Choroid plexus epithelial cell (primary cell): ENCODE data around the gene SZRD1.
"Not testable (repeated sequence)": the region's sequence is repeated elsewhere in the genome, so short reads cannot be mapped to it uniquely, and the experiment has no call there.

Experiments
- DNase-seq: peaks from one replicate; pipeline ENCODE4 v3.0.0-alpha.2; 2010; ENCODE audit warnings: low read depth
- H3K4me3 ChIP-seq: 2 replicates; pipeline ENCODE4 v1.5.1; 2011; ENCODE audit warnings: low read depth, mild to moderate bottlenecking, control low read depth, low read length, moderate library complexity
- CTCF ChIP-seq: conservative IDR thresholded peaks from 2 replicates; pipeline ENCODE4 v1.5.1; 2011; ENCODE audit warnings: low read depth, mild to moderate bottlenecking, control low read depth, inconsistent platforms, low read length, moderate library complexity

SZRD1 gene

GRCh38 chr1:16338961-16339360 is 28.1 kb upstream of the SZRD1 start:
- TF ChIP-seq CTCF, result no peak
- DNase-seq, result no peak
- H3K4me3 ChIP-seq, result no peak overlapping the region

GRCh38 chr1:16340673-16341072 is 26.4 kb upstream of the SZRD1 start:
- H3K4me3 ChIP-seq, result no peak overlapping the region
- no peak for DNase-seq
- TF ChIP-seq CTCF, result no peak

- DNase-seq, result no peak
- TF ChIP-seq CTCF, result no peak
- H3K4me3 ChIP-seq, result no peak overlapping the region
These were observed 24.5 kb upstream of the SZRD1 start for GRCh38 chr1:16342331-16343062.

- not testable (repeated sequence) for H3K4me3 ChIP-seq
These were observed 23.8 kb upstream of the SZRD1 start for GRCh38 chr1:16343276-16343675.

GRCh38 chr1:16348414-16349182 is 18.4 kb upstream of the SZRD1 start:
- no peak for TF ChIP-seq CTCF
- no peak overlapping the region for H3K4me3 ChIP-seq
- peak; percentile 81 for DNase-seq

More at GRCh38 chr1:16343276-16343675, 23.8 kb upstream of the SZRD1 start:
- not testable (repeated sequence) for DNase-seq

- peak; percentile 33 for DNase-seq
- no peak overlapping the region for H3K4me3 ChIP-seq
- TF ChIP-seq CTCF, result no peak
These were observed 17.1 kb upstream of the SZRD1 start for GRCh38 chr1:16349847-16350406.

- peak overlapping the region; percentile 97 for H3K4me3 ChIP-seq
- no peak for TF ChIP-seq CTCF
- peak; percentile 63 for DNase-seq
These were observed 15.5 kb upstream of the SZRD1 start for GRCh38 chr1:16351456-16351993.
